PC-9 (cell line): ENCODE data around the gene PHACTR3.

ENCODE experiments used
- EZH2 ChIP-seq: fragments of 200-600 bp; sonication (generic); IDR thresholded peaks from 2 replicates; pipeline ENCODE4 v1.8.0; 2017; ENCODE audit warnings: antibody characterized with exemption, low read depth
- TF ChIP-seq, protein P1 (sequence below): fragments of 200-600 bp; sonication (generic); conservative IDR thresholded peaks from 2 replicates; pipeline ENCODE4 v1.6.1; 2017; ENCODE audit warnings: mixed run types, antibody characterized with exemption, mild to moderate bottlenecking, moderate library complexity

DNA sequence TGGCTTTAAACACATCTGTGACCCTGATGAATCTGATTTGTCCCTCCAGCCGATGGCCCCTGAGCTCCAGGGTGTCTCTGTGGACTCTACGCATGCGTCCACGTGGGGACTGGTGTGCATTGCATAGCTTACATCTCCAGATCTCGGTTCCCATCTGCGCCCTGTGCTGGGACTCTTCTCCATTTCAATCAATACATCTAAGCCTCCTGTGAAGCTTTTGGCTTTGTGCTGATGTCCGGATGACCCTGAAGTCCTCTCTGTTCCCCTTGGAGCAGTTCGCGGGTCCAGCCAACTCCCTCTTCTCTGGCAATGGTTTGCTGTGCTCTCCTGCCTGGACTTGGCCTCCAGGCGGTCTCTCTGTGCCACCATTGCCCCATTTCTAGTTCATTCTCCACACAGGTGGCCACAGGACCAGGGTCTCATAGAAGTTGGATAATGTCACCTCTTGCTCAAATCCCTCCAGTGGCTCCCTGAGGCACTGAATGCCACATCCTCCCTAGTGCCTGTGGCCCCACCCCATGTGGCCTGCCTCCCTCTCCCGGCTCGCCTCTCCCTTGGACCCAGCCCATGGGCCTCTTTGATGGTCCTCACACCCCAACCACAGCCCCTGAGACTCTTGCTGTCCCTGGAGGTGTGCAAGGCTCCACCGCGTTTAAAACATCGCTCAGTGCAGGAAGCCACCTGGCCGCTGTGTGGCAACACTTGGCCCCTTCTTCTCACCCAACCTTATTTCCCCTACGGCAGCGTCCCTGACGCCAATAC is 173.7 kb downstream of the PHACTR3 start:
- no peak for TF ChIP-seq EZH2
- TF ChIP-seq, protein P1, sequence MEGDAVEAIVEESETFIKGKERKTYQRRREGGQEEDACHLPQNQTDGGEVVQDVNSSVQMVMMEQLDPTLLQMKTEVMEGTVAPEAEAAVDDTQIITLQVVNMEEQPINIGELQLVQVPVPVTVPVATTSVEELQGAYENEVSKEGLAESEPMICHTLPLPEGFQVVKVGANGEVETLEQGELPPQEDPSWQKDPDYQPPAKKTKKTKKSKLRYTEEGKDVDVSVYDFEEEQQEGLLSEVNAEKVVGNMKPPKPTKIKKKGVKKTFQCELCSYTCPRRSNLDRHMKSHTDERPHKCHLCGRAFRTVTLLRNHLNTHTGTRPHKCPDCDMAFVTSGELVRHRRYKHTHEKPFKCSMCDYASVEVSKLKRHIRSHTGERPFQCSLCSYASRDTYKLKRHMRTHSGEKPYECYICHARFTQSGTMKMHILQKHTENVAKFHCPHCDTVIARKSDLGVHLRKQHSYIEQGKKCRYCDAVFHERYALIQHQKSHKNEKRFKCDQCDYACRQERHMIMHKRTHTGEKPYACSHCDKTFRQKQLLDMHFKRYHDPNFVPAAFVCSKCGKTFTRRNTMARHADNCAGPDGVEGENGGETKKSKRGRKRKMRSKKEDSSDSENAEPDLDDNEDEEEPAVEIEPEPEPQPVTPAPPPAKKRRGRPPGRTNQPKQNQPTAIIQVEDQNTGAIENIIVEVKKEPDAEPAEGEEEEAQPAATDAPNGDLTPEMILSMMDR: no peak
